Osteocyte (in vitro differentiated cells): ENCODE data around the gene SULT4A1. TPM values are rescaled to one million over a fixed set of nuclear protein-coding genes. Genes with fewer than 3 reads are reported as not detected.

Source experiments
- DNase-seq: peaks from one replicate; pipeline ENCODE4 v3.0.0; 2021; ENCODE audit warnings: mixed read lengths; ENCODE audit not compliant: unreplicated experiment; ENCODE audit errors: extremely low spot score
- H3K27ac Mint-ChIP-seq: one replicate; pipeline ENCODE4 v1.8.0; 2021; ENCODE audit warnings: mild to moderate bottlenecking, mixed read lengths; ENCODE audit not compliant: unreplicated experiment
- H3K27me3 Mint-ChIP-seq: one replicate; pipeline ENCODE4 v1.8.0; 2021; ENCODE audit warnings: mixed read lengths; ENCODE audit not compliant: unreplicated experiment
- H3K36me3 Mint-ChIP-seq: one replicate; pipeline ENCODE4 v1.8.0; 2021; ENCODE audit warnings: mixed read lengths; ENCODE audit not compliant: unreplicated experiment
- H3K4me1 Mint-ChIP-seq: one replicate; pipeline ENCODE4 v1.8.0; 2021; ENCODE audit warnings: mixed read lengths; ENCODE audit not compliant: unreplicated experiment
- H3K4me3 Mint-ChIP-seq: one replicate; pipeline ENCODE4 v1.8.0; 2021; ENCODE audit warnings: mild to moderate bottlenecking, moderate library complexity, mixed read lengths; ENCODE audit not compliant: unreplicated experiment
- H3K9me3 Mint-ChIP-seq: one replicate; pipeline ENCODE4 v1.8.0; 2021; ENCODE audit warnings: mixed read lengths; ENCODE audit not compliant: unreplicated experiment
- CTCF ChIP-seq: fragments of 200-600 bp; sonication (generic); IDR thresholded peaks from 2 replicates; pipeline ENCODE4 v1.5.0; 2021; ENCODE audit warnings: antibody characterized with exemption, mild to moderate bottlenecking, moderate library complexity
- total RNA-seq: library from RNA; stranded (reverse); gene quantifications from 2 replicates; pipeline ENCODE4 v1.2.1, GENCODE V29; 2021

SULT4A1 gene
- total RNA-seq, 1 donor from 2014 or later: not detected

- Mint-ChIP-seq H3K4me3 (no peak overlapping the region), H3K4me1 (no peaks in the 10 kb centered on the region), H3K9me3 (peaks cover 5% of the 10 kb centered on the region), H3K27me3 (peaks cover 29% of the 10 kb centered on the region), H3K27ac (no peak overlapping the region), H3K36me3 (no peaks in the 10 kb centered on the region)
- DNase-seq: no peak
- no peak for TF ChIP-seq CTCF
Observed at GRCh38 chr22:43853328-43853931, 8.9 kb downstream of the SULT4A1 start.

GRCh38 chr22:43852573-43853327 lies 9.6 kb downstream of the SULT4A1 start:
- H3K27me3 Mint-ChIP-seq: peaks cover 29% of the 10 kb centered on the region
- TF ChIP-seq CTCF: no peak
- no peak for DNase-seq
- no peak overlapping the region for H3K4me3 Mint-ChIP-seq
- H3K36me3 Mint-ChIP-seq: no peaks in the 10 kb centered on the region
- H3K27ac Mint-ChIP-seq: no peak overlapping the region
- no peaks in the 10 kb centered on the region for H3K4me1 Mint-ChIP-seq
- peaks cover 5% of the 10 kb centered on the region for H3K9me3 Mint-ChIP-seq

- no peaks in the 10 kb centered on the region for H3K36me3 Mint-ChIP-seq
- H3K9me3 Mint-ChIP-seq: peaks cover 2% of the 10 kb centered on the region
- H3K27ac Mint-ChIP-seq: no peak overlapping the region
- H3K4me1 Mint-ChIP-seq: no peaks in the 10 kb centered on the region
- TF ChIP-seq CTCF: no peak
- DNase-seq: no peak
- peaks cover 25% of the 10 kb centered on the region for H3K27me3 Mint-ChIP-seq
- no peak overlapping the region for H3K4me3 Mint-ChIP-seq
Observed at GRCh38 chr22:43851979-43852307, 10.4 kb downstream of the SULT4A1 start.

- no peaks in the 10 kb centered on the region for H3K36me3 Mint-ChIP-seq
- no peak overlapping the region for H3K27ac Mint-ChIP-seq
- H3K4me1 Mint-ChIP-seq: no peaks in the 10 kb centered on the region
- no peak for DNase-seq
- TF ChIP-seq CTCF: no peak
- no peaks in the 10 kb centered on the region for H3K9me3 Mint-ChIP-seq
- peaks cover 23% of the 10 kb centered on the region for H3K27me3 Mint-ChIP-seq
- no peak overlapping the region for H3K4me3 Mint-ChIP-seq
Observed at GRCh38 chr22:43851058-43851978, 11.0 kb downstream of the SULT4A1 start.

- Mint-ChIP-seq H3K9me3 (no peaks in the 10 kb centered on the region), H3K36me3 (no peaks in the 10 kb centered on the region), H3K27me3 (peaks cover 25% of the 10 kb centered on the region), H3K4me1 (no peaks in the 10 kb centered on the region), H3K27ac (no peak overlapping the region), H3K4me3 (no peak overlapping the region)
- DNase-seq: no peak
- TF ChIP-seq CTCF: no peak
Observed at GRCh38 chr22:43850529-43850928, 11.8 kb downstream of the SULT4A1 start.
